H1 (cell line): ENCODE measurements around the gene DCAF8L2. TPM values are rescaled to one million over a fixed set of nuclear protein-coding genes. Genes with fewer than 3 reads are reported as not detected.

Source experiments
- CTCF ChIA-PET: fragments of 300-600 bp; sonication (Branson Sonifier 250); formaldehyde crosslinking; loops from one replicate; lab custom pipeline; 2021; ENCODE audit not compliant: partially characterized antibody; lab: Charles Lee
- POLR2A ChIA-PET: fragments of 300-600 bp; sonication (Branson Sonifier 250); formaldehyde crosslinking; loops from one replicate; lab custom pipeline; 2021; ENCODE audit warnings: inconsistent platforms; ENCODE audit not compliant: partially characterized antibody; lab: Charles Lee
- DNase-seq, 2 experiments: peaks; one replicate each; pipeline versions ENCODE4 v3.0.0 to v3.0.0-alpha.2; 2010 to 2022; ENCODE audit warnings: low spot score in 2 of 2, low read depth in 1 of 2, mixed read lengths in 1 of 2
- FAIRE-seq: peaks from 2 replicates; lab custom pipeline; 2011; peaks lifted over from hg19 to GRCh38; lab: Jason Lieb, UNC
- H2AFZ ChIP-seq: 2 replicates; pipeline ENCODE4 v1.8.1; 2012; ENCODE audit warnings: low read length, inconsistent platforms
- H2AK5ac ChIP-seq: 2 replicates; pipeline ENCODE4 v1.6.1; 2013; ENCODE audit warnings: low read depth, low read length
- H2BK120ac ChIP-seq: replicated peaks from 2 replicates; pipeline ENCODE3; 2013; ENCODE audit warnings: low read depth, low read length, inconsistent platforms
- H2BK12ac ChIP-seq: 2 replicates; pipeline ENCODE4 v1.6.1; 2013; ENCODE audit warnings: low read depth, low read length
- H2BK15ac ChIP-seq: 2 replicates; pipeline ENCODE4 v1.6.1; 2013; ENCODE audit warnings: low read length
- H2BK20ac ChIP-seq: 2 replicates; pipeline ENCODE4 v1.6.1; 2013; ENCODE audit warnings: low read length
- H2BK5ac ChIP-seq: 2 replicates; pipeline ENCODE4 v1.6.1; 2013; ENCODE audit warnings: low read depth, low read length
- H3K14ac ChIP-seq: 2 replicates; pipeline ENCODE4 v1.6.1; 2013; ENCODE audit warnings: inconsistent platforms; ENCODE audit not compliant: insufficient read length
- H3K18ac ChIP-seq: 2 replicates; pipeline ENCODE4 v1.6.1; 2013; ENCODE audit warnings: low read length; ENCODE audit errors: extremely low read depth
- H3K23ac ChIP-seq: 2 replicates; pipeline ENCODE4 v1.6.1; 2013; ENCODE audit warnings: inconsistent platforms; ENCODE audit not compliant: insufficient read length
- H3K23me2 ChIP-seq: 2 replicates; pipeline ENCODE4 v1.6.1; 2013; ENCODE audit warnings: low read depth, low read length
- H3K27ac ChIP-seq: 2 replicates; pipeline ENCODE4 v1.6.1; 2011; ENCODE audit warnings: low read depth, low read length, inconsistent platforms
- H3K27me3 ChIP-seq, 4 experiments: replicated peaks in 1 of 4; 1 replicate in 1 of 4; 2 replicates in 3 of 4; pipeline versions ENCODE4 v1.6.1 to v1.8.1; 2011 to 2013; ENCODE audit warnings: low read length in 3 of 4, mild to moderate bottlenecking in 3 of 4, inconsistent platforms in 2 of 4, mixed read lengths in 2 of 4, moderate library complexity in 1 of 4; ENCODE audit not compliant: control insufficient read depth in 3 of 4, insufficient read depth in 3 of 4; ENCODE audit errors: extremely low read depth in 1 of 4
- H3K36me3 ChIP-seq, 4 experiments: 2 replicates each; pipeline versions ENCODE4 v1.6.1 to v1.8.1; 2011 to 2013; ENCODE audit warnings: mild to moderate bottlenecking in 4 of 4, low read length in 3 of 4, moderate library complexity in 2 of 4, control low read depth in 1 of 4, inconsistent platforms in 1 of 4; ENCODE audit not compliant: insufficient read depth in 4 of 4, control insufficient read depth in 2 of 4
- H3K4ac ChIP-seq: replicated peaks from 2 replicates; pipeline ENCODE3; 2013; ENCODE audit warnings: low read length, low read depth, mixed read lengths, inconsistent platforms; ENCODE audit not compliant: insufficient read length
- H3K4me1 ChIP-seq, 4 experiments: replicated peaks in 1 of 4; 1 replicate in 1 of 4; 2 replicates in 3 of 4; pipeline versions ENCODE4 v1.6.1 to v1.8.1; 2011 to 2013; ENCODE audit warnings: low read length in 3 of 4, inconsistent platforms in 2 of 4, mixed read lengths in 1 of 4; ENCODE audit not compliant: insufficient read depth in 4 of 4, control insufficient read depth in 3 of 4
- H3K4me2 ChIP-seq, 2 experiments: 2 replicates each; pipeline versions ENCODE4 v1.6.1 to v1.8.1; 2011 to 2013; ENCODE audit warnings: low read depth in 2 of 2, low read length in 2 of 2, control low read depth in 1 of 2, inconsistent platforms in 1 of 2, mild to moderate bottlenecking in 1 of 2; ENCODE audit not compliant: insufficient read depth in 1 of 2
- H3K4me3 ChIP-seq, 4 experiments: fragments of 200-600, 300-600 bp in 1 of 4; sonication (generic), shearing (Covaris generic), sonication (Bioruptor Twin) in 1 of 4; 2 replicates each; pipeline versions ENCODE4 v1.5.1 to v1.8.1; 2011 to 2016; ENCODE audit warnings: low read length in 4 of 4, low read depth in 3 of 4, control low read depth in 2 of 4, inconsistent platforms in 2 of 4, mild to moderate bottlenecking in 2 of 4, mixed read lengths in 1 of 4, moderate library complexity in 1 of 4; ENCODE audit not compliant: insufficient read depth in 2 of 4; ENCODE audit errors: extremely low read depth in 1 of 4
- H3K56ac ChIP-seq: replicated peaks from 2 replicates; pipeline ENCODE3; 2013; ENCODE audit warnings: low read depth, mild to moderate bottlenecking, mixed read lengths, low read length, inconsistent platforms; ENCODE audit not compliant: insufficient read length
- H3K79me1 ChIP-seq: 2 replicates; pipeline ENCODE4 v1.6.1; 2013; ENCODE audit warnings: low read depth, low read length, control low read depth
- H3K79me2 ChIP-seq, 2 experiments: 2 replicates each; pipeline versions ENCODE4 v1.6.1 to v1.8.1; 2012 to 2013; ENCODE audit warnings: low read length in 2 of 2, mild to moderate bottlenecking in 2 of 2, inconsistent platforms in 1 of 2; ENCODE audit not compliant: insufficient read depth in 2 of 2, control insufficient read depth in 1 of 2
- H3K9ac ChIP-seq, 4 experiments: replicated peaks in 1 of 4; 1 replicate in 1 of 4; 2 replicates in 3 of 4; pipeline versions ENCODE4 v1.6.1 to v1.8.1; 2011 to 2013; ENCODE audit warnings: low read depth in 3 of 4, low read length in 3 of 4, control low read depth in 2 of 4, mild to moderate bottlenecking in 2 of 4, moderate library complexity in 2 of 4, inconsistent platforms in 1 of 4; ENCODE audit errors: extremely low read depth in 1 of 4
- H3K9me3 ChIP-seq, 2 experiments: 2 replicates each; pipeline versions ENCODE4 v1.6.1 to v1.8.1; 2012 to 2013; ENCODE audit warnings: mild to moderate bottlenecking in 2 of 2, moderate library complexity in 2 of 2, control low read depth in 1 of 2, inconsistent platforms in 1 of 2, low read depth in 1 of 2, low read length in 1 of 2, mixed read lengths in 1 of 2; ENCODE audit not compliant: insufficient read depth in 2 of 2
- H4K20me1 ChIP-seq, 2 experiments: replicated peaks in 1 of 2; 2 replicates each; pipeline versions ENCODE3 to v1.8.1; 2011 to 2013; ENCODE audit warnings: inconsistent platforms in 2 of 2, low read length in 2 of 2, mild to moderate bottlenecking in 1 of 2; ENCODE audit not compliant: insufficient read depth in 2 of 2, control insufficient read depth in 1 of 2
- H4K5ac ChIP-seq: 2 replicates; pipeline ENCODE4 v1.6.1; 2013; ENCODE audit warnings: low read length, low read depth, mixed read lengths, inconsistent platforms; ENCODE audit not compliant: insufficient read length
- H4K8ac ChIP-seq: 2 replicates; pipeline ENCODE4 v1.8.0; 2013; ENCODE audit warnings: mild to moderate bottlenecking, moderate library complexity, low read length, inconsistent platforms; ENCODE audit not compliant: insufficient read depth; ENCODE audit errors: extremely low read depth
- H4K91ac ChIP-seq: replicated peaks from 2 replicates; pipeline ENCODE3; 2013; ENCODE audit warnings: low read length, mixed read lengths, inconsistent platforms; ENCODE audit not compliant: insufficient read length
- CREB1 ChIP-seq: IDR thresholded peaks from 2 replicates; pipeline ENCODE4 v1.6.1; 2012; ENCODE audit warnings: inconsistent platforms
- CTBP2 ChIP-seq: IDR thresholded peaks from 2 replicates; pipeline ENCODE4 v1.7.0; 2011; ENCODE audit warnings: borderline replicate concordance, mild to moderate bottlenecking, moderate library complexity, mixed read lengths, low read length; ENCODE audit not compliant: insufficient read depth, insufficient read length
- HDAC2 ChIP-seq, 2 experiments: fragments of 300-600 bp in 1 of 2; sonication (generic) in 1 of 2; IDR thresholded peaks; 2 replicates each; pipeline ENCODE4 v1.6.1; 2011 to 2012; ENCODE audit warnings: low read depth in 2 of 2, low read length in 2 of 2, mild to moderate bottlenecking in 2 of 2, moderate library complexity in 2 of 2, borderline replicate concordance in 1 of 2, inconsistent platforms in 1 of 2
- JUN ChIP-seq: IDR thresholded peaks from 2 replicates; pipeline ENCODE4 v1.6.1; 2011; ENCODE audit warnings: low read depth, mild to moderate bottlenecking, improper control_type of control experiment, low read length
- KDM1A ChIP-seq: fragments of 200-600, 300-600 bp; sonication (generic); IDR thresholded peaks from 2 replicates; pipeline ENCODE4 v1.7.1; 2016; ENCODE audit warnings: mild to moderate bottlenecking, low read length, borderline replicate concordance
- SIX5 ChIP-seq: IDR thresholded peaks from 2 replicates; pipeline ENCODE4 v1.6.1; 2011; ENCODE audit warnings: mild to moderate bottlenecking, low read depth, low read length
- TCF12 ChIP-seq: IDR thresholded peaks from 2 replicates; pipeline ENCODE4 v1.6.1; 2011; ENCODE audit warnings: low read depth, mild to moderate bottlenecking, low read length
- WGBS, 2 experiments: shearing (Covaris generic) in 1 of 2; methylation state at CpG; one replicate each; pipeline versions ENCODE4 v1.1.6 to v1.1.7; 2013 to 2015; ENCODE audit warnings: low lambda C conversion rate in 2 of 2, mixed read lengths in 2 of 2, inconsistent platforms in 1 of 2, low coverage in 1 of 2, missing lambda C conversion rate in 1 of 2; ENCODE audit not compliant: insufficient replicate concordance in 2 of 2, insufficient coverage in 1 of 2, insufficient read length in 1 of 2; ENCODE audit errors: extremely low coverage in 1 of 2, missing lambda C conversion rate in 1 of 2; 5-methylcytosine and 5-hydroxymethylcytosine counted together
- polyA plus RNA-seq, 7 experiments: library from polyadenylated mRNA; depleted of rRNA in 3 of 7; stranded (reverse) in 5 of 7; unstranded in 2 of 7; fragments of >200 nt in 5 of 7; fragments of 200-250 nt in 2 of 7; gene quantifications; 1 replicate in 5 of 7; 2 replicates in 1 of 7; 4 replicates in 1 of 7; pipeline versions ENCODE4 v1.2.1 to v1.2.3, GENCODE V29; 2011 to 2013; ENCODE audit warnings: missing spikeins in 2 of 7, mixed read lengths in 2 of 7
- total RNA-seq: library from RNA; stranded (reverse); fragmentation: NEBNext Ultra II Directional; extraction: Animal tissue kit (Norgen Biotek cat#: 25700); gene quantifications from 2 replicates; pipeline ENCODE4 v1.2.1, GENCODE V29; 2021

The DCAF8L2 gene
- total and polyA plus RNA-seq, 2 of the 8 experiments (the other 6 are each of a cell fraction or from before 2014, with no cell fraction given), result not detected

- Histone ChIP-seq H3K79me2 (no peaks in the 10 kb centered on the region), H3K9me3 (no peaks in the 10 kb centered on the region), H3K23ac (no peak overlapping the region), H4K91ac (no peak overlapping the region), H2BK20ac (no peak overlapping the region), H3K4me3 (no peak overlapping the region), H2BK5ac (no peak overlapping the region), H2AK5ac (no peak overlapping the region), H3K4me2 (no peak overlapping the region), H3K36me3 (no peaks in the 10 kb centered on the region), H3K27ac (no peak overlapping the region), H3K9ac (no peak overlapping the region), H3K4ac (no peak overlapping the region), H2BK120ac (no peak overlapping the region), H3K14ac (no peak overlapping the region), H3K79me1 (no peaks in the 10 kb centered on the region), H4K5ac (no peak overlapping the region), H4K20me1 (no peaks in the 10 kb centered on the region), H3K27me3 (no peaks in the 10 kb centered on the region), H3K4me1 (no peaks in the 10 kb centered on the region), H2BK12ac (no peak overlapping the region), H3K23me2 (no peaks in the 10 kb centered on the region), H3K56ac (no peak overlapping the region), H3K18ac (no peak overlapping the region), H2BK15ac (no peak overlapping the region), H2AFZ (no peak overlapping the region), H4K8ac (no peak overlapping the region)
- ChIA-PET CTCF (no interaction called here), POLR2A (no interaction called here)
- WGBS, 2 experiments, result 92% methylated on average over 4 of the region's 4 CpGs; no CpG with 5 or more reads in 1 of the 2 experiments
- DNase-seq, result no peak
- no peak for FAIRE-seq
- TF ChIP-seq CTBP2 (no peak), HDAC2 (IDR thresholded peaks at IDR 0.05; ENCODE audit: borderline replicate concordance in 1 of 2, low read depth in 2 of 2, low read length in 2 of 2) (no peak), CREB1 (no peak), JUN (no peak), KDM1A (no peak), SIX5 (no peak), TCF12 (no peak)
- TF ChIP-seq, all 59 proteins: peak for 0
These were observed 84.3 kb downstream of the DCAF8L2 start for GRCh38 chrX:27674491-27674890.
